Caki2 (cell line): ENCODE data around the gene HNRNPA1L2. TPM values are rescaled to one million over a fixed set of nuclear protein-coding genes. Genes with fewer than 3 reads are reported as not detected.
A peak's percentile ranks its signal among the peaks of the same experiment; 100 is the strongest.
"Not testable (repeated sequence)": the region's sequence is repeated elsewhere in the genome, so short reads cannot be mapped to it uniquely, and the experiment has no call there.

ENCODE experiments used
- DNase-seq: peaks from one replicate; pipeline ENCODE4 v3.0.0-alpha.2; 2015; ENCODE audit warnings: low read depth
- in situ Hi-C: cut with HindIII; loops from 2 replicates; pipeline ENCODE4 v1.10.0; 2016; ENCODE audit warnings: low sequenced_read_pairs, low pct_unique_long_range_greater_than_20kb, mixed read lengths
- total RNA-seq: library from RNA; depleted of rRNA; stranded (reverse); fragments of >200 nt; shearing (Covaris generic); gene quantifications from 2 replicates; pipeline ENCODE4 v1.2.3, GENCODE V29; 2014; ENCODE audit warnings: low replicate concordance

HNRNPA1L2 gene
- total RNA-seq, 1 experiment from 2014 or later, result 0.91 TPM

DNA sequence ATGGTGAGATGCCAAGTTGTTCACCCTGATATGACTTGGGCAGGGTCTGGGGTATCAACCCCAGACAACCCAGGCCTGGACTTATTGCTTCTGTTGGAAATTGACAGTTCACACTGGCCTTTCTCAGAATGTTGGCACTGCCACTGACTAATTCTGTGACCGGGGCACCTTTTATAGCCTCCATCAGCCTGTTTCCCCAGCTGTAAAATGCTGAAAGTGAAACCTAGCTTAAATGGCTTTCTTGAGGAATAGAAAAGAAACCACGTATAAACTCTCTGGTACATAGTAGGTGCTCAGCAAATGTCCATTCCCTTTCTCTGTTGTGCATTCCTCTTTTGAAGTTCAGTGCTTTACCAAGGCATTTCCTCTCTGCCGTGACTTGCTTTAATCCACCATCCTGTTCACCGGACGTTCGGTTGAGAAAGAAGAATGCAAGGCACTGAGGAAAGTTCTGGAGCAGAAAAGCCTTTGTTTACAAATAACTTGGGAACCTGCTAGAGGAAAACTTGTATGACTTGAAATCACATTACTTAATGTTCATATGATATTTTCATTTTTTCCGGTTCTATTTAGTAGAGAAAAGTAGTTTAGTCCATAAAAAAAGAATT lies 11.0 kb upstream of the HNRNPA1L2 start:
- in situ Hi-C loops, DNase-seq: not testable (repeated sequence)

DNA sequence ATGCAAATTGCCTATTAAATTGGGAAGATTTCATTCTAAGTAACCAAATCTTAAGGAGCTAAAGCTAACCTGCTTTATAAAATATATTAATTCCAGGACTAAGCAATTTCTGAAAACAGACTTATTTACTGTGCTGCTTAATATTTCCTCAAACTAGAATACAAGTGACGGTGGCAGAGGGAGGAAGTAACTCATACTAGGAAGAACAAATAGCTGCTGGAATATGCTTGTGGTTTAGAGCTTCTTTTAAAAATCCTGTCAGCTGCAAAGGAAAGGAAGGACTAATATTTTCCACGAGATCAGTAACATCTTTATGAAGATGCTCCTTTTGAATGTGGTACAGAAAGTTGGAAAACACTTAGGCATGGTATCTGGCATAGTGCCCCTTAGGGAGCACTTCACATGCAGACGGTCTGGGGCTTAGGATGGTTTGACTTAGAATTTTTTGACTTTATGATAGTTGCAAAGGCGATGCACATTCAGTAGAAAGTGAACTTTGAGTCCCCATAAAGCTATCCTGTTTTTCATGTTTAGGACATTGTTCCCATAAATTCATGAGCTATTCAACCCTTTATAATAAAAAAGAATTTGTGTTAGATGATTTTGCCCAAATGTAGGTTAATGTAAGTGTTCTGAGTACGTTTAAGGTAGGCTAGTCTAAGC lies 3.4 kb upstream of the HNRNPA1L2 start:
- DNase-seq, result no peak
- in situ Hi-C loops, result no loop called here

DNA sequence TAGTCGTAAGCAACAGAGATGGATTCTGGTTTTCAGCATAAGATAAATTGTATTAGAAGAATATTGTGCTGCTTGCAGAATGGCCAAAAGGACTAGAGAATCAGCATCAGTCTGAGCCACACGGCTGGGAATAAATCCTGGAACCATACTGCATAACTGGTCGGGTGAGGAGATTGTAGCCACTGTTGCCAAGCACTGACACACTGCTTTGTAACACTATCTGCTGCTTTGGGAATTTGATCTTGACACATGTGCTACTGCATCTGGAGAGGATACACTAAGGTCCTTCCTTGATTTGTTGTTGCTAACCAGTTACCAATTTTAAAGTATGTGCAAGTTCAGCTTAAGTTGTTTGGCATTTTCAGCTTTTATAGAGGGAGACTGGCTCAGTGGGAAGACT lies 1.9 kb downstream of the HNRNPA1L2 start:
- in situ Hi-C loops, result no loop called here
- DNase-seq, result no peak

DNA sequence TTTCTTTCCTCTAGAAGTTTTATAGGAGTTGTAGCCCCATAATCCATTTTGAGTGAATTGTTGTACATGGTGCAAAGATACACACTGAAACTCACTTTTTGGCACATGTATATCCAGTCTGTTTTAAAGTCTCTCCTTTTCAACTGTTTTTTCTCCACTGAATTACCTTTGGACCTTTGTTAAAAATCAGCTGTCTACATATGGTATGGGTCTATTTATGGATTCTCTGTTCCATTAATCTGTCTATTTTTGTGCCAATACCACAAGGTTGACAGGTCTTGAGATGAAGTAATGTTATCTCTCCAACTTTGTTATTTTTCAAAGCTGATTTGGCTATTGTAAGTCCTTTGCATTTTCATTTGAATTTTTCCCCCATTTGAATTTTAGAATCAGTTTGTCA lies 4.7 kb downstream of the HNRNPA1L2 start:
- no peak for DNase-seq
- in situ Hi-C loops, result no loop called here

DNA sequence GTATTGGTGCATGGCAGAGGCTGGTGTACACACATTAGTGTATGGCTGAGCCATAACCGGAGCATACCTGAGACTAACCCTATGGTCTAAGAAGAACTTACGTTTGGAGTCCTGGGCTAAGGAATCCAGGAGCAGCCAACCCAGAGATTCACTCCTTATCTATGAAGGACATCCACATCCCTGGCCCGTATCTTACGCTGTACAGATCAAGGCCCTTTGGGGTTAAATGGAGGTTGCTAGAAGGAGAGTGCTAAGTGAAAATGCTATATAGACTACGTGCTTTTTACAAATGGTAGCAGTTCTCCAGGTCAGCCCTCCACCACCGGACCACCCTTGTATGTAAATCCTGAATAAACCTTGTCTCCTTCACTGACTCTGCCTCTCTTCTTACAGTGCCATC lies 8.5 kb downstream of the HNRNPA1L2 start:
- no peak for DNase-seq
- in situ Hi-C loops, result no loop called here

DNA sequence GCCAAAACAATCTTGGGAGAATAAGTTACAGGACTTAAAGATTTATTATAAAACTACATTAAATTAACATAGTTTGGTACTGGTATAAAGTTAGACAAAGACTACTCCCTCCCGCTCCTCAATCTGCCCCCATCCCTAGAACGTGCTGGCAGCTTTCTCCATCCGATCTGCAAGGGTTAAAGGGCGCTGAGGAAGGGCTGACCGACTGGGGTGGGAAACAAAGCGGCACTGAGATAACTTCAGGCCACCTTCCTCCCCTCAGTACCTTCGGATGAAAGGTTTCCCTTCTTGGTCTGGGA lies 9.6 kb downstream of the HNRNPA1L2 start:
- in situ Hi-C loops, result no loop called here
- DNase-seq, result no peak

DNA sequence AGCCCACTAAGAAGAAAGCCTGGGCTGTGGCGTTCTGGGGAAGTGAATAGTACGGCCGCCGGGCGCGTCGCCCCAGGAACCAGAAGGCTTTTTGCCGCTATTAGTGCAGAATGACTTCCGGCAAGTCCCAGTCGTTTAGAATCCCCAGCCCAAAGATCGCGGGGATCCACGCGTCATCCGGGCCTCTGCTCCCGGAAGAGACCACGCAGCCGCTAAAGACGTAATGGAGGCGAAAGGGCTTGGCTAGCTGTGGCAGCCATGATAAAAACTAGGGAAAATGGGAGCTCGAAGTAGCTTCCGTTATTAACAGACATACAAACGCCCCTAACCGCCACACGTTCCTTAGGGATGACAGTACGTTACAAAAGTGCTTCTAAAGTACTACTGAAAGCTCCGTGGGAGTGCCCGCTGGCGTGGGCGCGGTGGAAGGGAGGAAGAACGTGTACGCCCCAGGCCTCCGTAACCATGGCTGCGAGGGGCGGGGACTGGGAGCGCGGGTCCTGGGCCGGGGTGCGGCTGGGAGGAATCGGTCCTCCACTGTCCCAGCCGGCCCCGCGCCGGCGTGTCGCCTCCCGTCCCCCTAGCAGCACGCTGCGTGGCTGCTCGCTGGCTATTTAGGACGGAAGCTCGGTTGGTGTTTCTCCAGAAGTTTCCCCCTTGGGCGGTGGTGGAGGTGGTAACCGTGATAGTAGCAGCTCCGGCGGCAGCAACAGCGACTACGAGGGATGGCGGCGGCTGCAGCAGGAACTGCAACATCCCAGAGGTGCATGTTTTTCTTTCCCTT lies 10.2 kb downstream of the HNRNPA1L2 start, which contains the start of gene SUGT1:
SUGT1 (plus strand) TSS at position 641 of the 784 bp plus-strand sequence; CDS start at position 726, 85 bp downstream.
- in situ Hi-C loops, result no loop called here
- DNase-seq, result peak; percentile 97

DNA sequence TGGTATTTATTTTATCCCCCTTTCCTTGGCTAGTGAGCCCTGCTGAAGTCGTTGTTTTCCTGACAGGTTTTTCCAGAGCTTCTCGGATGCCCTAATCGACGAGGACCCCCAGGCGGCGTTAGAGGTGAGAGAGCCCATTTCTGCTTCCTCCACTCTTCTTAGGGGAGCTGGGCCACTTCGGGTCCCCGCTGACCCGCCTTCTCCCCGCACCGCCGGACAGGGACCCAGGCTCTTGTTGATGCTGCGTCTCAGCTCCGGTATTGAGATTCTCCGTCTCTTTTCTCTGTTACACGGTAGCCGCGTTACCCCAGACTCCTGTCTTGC lies 10.7 kb downstream of the HNRNPA1L2 start:
- DNase-seq, result no peak
- in situ Hi-C loops, result no loop called here

DNA sequence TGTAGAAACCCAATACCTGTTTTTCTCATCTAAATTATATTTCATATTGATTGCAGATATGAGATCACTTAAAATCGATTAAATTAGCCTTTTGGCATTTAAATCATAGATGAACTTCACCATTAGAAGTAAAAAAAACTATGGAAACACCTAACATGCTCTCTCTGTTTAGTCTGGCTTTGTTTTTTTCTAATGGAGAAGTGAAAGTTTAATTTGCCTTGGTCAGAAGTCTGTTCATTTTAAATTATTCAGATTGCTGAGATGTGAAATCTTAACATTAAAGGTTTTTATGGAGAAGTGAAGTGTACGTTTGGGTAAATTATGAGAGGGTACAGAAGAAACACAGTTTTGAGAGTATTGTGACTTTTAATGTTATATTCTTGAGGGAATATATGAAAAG lies 17.1 kb downstream of the HNRNPA1L2 start:
- DNase-seq, result no peak
- in situ Hi-C loops, result no loop called here

DNA sequence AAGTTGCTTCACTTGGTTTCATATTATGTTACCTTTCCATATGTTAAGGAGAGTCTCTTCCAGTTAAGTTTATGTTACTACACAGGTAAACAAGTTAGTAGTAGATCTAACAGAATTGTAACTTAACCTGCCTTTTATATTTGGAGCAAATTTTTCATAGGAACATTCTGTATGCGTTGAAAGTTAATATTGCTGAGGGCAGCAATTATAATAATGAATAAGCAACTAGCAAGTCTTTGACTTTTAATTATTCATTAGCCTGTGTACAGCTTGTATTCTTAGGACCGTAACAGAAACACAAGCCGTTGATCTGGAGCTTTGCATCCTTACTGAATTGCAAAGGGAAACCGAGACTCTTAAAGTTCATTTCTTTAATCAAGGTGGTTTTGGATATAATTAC lies 22.0 kb downstream of the HNRNPA1L2 start:
- in situ Hi-C loops, result no loop called here

DNA sequence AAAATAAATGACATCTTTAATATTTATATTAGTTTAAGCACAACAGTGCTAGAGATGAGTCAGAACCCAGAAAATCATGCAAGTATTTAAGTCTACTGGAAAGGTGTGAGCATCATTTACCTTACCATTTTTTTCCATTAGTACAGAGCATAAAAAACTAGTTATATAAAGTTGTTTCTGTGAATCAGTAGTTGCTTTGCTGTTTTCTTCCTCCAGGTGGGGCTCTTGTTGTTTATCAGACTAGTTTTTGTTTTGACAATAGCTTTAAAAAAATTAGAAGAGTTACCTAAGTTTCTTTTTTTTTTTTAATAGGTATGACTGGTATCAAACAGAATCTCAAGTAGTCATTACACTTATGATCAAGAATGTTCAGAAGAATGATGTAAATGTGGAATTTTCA lies 23.1 kb downstream of the HNRNPA1L2 start:
- peak; percentile 29 for DNase-seq
- in situ Hi-C loops, result no loop called here

More for the DNA sequence above, 22.0 kb downstream of the HNRNPA1L2 start:
- DNase-seq, result no peak

DNA sequence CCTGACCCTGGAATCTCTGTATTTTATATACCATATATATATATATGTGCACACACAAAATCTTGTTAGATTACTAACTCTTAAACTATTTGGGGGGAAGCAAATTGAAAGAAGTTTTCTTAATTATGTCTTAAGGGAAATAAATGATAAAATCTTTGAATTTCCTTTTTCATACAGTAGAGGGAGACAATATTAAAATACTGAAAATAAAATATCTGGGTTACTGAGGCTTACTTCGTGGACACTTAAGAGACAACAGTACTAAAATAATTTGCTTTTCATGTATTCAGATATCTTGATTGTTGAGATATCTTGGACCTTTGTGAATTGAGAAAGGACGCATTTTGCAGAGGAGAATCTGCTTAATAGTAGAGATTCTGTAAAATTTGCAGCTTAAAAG lies 27.4 kb downstream of the HNRNPA1L2 start:
- in situ Hi-C loops, result no loop called here
- DNase-seq, result no peak

DNA sequence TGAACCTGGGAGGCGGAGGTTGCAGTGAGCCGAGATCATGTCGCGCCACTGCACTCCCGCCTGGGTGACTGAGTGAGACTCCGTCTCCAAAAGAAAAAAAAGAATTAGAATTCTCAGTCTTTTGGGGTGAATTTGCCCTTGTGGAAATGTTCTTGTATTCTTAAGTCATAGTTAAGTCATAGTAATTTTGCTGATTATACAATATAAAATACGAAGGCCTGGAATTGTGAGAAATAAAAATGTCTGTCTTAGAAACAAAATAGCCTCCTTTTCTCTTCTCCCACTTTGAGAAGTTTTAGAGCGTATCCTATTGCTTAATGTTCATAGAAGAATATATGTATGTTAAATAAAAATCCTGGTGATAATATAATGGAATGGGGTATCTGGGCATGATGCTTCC lies 28.5 kb downstream of the HNRNPA1L2 start:
- DNase-seq, result no peak
- in situ Hi-C loops, result no loop called here

DNA sequence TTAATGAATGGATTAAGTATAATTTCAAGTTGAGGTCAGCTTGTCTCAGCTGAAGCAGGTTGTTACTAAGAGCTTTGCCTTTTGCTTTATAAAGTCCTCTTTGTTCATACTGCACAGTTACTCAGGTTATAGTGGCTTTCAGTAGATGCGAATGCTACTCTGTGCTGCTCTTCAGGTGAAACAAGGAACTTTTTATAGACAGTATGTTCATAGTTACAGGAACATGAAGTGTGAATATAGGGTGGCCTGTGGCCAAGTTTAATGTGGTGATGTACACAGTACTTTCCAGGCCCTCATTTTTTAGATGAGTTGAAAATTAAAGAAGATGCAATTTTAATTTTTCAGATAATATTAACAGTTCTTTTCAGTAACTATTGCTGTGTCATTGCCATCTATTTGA lies 31.2 kb downstream of the HNRNPA1L2 start:
- in situ Hi-C loops, result no loop called here
- no peak for DNase-seq

DNA sequence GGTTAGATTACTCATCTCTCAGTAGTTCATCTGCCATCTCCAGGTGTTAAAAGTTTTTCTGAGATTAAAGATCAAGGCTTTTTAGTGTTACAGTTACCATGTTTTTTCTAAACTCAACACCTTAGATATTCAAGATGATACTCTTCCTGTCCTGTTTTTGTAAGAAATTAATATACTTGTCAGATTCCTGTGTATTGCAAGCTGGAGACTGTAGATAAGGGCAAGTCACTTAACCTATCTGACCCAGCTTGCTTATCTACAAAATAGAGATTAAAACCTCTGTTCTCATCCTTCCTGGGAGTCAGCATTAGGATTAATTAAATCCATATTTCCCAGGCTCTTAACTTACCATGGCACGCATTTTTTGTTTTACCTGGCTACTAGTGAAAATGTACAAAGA lies 35.6 kb downstream of the HNRNPA1L2 start:
- in situ Hi-C loops, result no loop called here
- DNase-seq, result no peak

DNA sequence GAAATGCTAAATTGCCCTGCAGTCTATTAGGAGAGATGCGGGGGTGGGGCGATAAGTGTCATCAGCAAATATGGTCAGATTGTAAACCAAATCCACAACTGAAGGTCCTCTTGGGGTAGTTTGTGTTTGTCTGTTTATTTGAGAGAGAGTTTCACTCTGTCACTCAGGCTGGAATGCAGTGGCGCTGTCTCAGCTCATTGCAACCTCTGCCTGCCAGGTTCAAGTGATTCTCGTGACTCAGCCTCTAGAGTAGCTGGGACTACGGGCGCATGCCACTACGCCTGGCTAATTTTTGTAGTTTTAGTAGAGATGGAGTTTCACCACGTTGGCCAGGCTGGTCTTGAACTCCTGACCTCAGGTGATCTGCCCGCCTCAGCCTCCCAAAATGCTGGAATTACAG lies 43.6 kb downstream of the HNRNPA1L2 start:
- peak; percentile 64 for DNase-seq
- in situ Hi-C loops, result not testable (repeated sequence)

DNA sequence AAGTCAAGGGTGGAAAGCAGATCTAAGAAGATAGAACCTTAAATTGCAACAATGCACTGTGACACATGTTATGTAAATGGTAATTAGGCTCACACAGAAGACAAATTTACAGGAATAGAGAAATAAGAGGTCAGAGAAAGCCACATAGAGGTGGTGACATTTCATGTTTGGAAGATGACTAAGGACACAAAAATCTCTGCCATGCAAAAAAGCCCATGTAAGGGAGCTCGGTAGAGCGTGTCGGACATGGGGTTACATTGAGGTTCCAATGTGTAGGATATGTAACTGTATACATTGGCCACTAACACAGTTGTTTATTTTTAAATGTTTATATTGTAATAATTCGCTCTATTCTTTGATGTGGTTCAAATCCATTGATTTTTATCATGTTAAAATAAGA lies 44.1 kb downstream of the HNRNPA1L2 start:
- DNase-seq, result peak; percentile 74
- in situ Hi-C loops, result no loop called here
